GM19452 (cell line): Measurements from ENCODE around the gene PWWP2B.

Source experiments
- ATAC-seq: cut with Tn5 transposase; IDR thresholded peaks from one replicate; pipeline ENCODE4 v1.9.1; 2021; ENCODE audit not compliant: unreplicated experiment

The PWWP2B gene

DNA sequence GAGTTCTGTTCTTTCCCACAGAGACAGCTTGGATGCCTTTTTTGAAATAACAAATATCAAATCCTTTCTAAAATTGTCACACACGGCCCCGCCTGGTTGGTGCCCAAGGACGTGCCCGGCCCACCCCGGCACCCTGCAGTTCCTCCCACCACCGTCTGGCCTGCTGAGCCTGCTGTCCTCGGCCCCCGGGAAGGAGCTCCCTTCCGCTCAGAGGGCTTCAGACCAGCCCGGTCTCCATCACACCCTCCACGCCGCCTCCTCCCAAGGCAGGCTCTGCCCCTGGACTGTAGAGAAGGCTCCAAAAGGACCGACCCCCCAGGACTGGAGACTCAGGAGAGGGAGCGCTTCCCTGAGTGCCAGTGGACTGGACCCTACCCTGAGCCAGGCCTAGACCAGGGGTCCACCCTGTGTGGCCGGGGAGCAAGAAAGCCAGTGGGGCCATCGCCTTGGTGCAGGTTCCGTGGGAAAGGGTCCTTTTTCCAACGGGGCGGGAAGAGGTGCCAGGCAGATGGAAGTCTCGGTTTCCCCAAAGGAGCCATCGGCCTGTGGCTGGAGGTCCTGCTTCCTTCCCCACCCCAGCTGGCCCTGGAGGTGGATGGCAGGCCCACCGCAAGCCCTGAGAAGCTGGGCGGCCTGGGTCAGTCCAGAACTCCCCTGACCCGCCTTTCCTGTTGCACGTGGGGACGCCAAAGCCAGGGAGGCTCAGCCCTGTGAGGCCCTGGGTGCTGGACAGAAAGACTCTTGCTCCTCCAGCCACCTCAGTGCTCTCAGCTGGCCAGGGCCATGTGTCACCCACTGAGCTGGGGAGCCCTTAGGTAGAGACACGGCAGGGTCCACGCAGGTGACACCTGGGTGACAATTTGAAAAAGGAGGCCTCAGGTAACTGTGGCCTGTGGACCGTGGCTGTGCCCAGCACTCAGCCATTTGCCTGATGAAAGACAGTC lies 69.8 kb downstream of the PWWP2B start:
- ATAC-seq, result no peak
